ENCODE data around the gene HAUS3. TPM values are rescaled to one million over a fixed set of nuclear protein-coding genes. Genes with fewer than 3 reads are reported as not detected.
"Not testable (repeated sequence)": the region's sequence is repeated elsewhere in the genome, so short reads cannot be mapped to it uniquely, and the experiment has no call there.

The HAUS3 gene
- polyA plus RNA-seq, 3 donors: 4.4 to 5.5 (median 5.0) TPM

GRCh38 chr4:2276581-2277325 lies 34.8 kb upstream of the HAUS3 start:
- Mint-ChIP-seq H3K27me3 (ENCODE audit: low read depth in 3 of 3) (peaks cover 0 to 5% (median 0%) of the 10 kb centered on the region in 3 donors), H3K36me3 (no peaks in the 10 kb centered on the region), H3K27ac (peak overlapping the region in 1 of 7 donors; percentile 18), H3K4me3 (no peak overlapping the region), H3K9me3 (no peaks in the 10 kb centered on the region), H3K4me1 (peaks cover 3% of the 10 kb centered on the region)
- no peak overlapping the region for H2AFZ ChIP-seq (ENCODE audit: insufficient read depth, low read depth, low read length, poor library complexity, severe bottlenecking)
- H3K4me1 ChIP-seq (ENCODE audit: control insufficient read depth in 1 of 2, insufficient read depth in 2 of 2, low read length in 2 of 2): no peaks in the 10 kb centered on the region
- intact Hi-C loops (cut with micrococcal nuclease): no loop called here
- H3K9me3 ChIP-seq (replicated peaks in 1 of 2; ENCODE audit: control insufficient read depth in 1 of 2, insufficient read depth in 1 of 2, low read length in 2 of 2): no peaks in the 10 kb centered on the region
- no peak overlapping the region for H3K4me2 ChIP-seq (replicated peaks; ENCODE audit: extremely low read depth, low read length, poor library complexity, severe bottlenecking)
- H3K4me3 ChIP-seq (replicated peaks in 1 of 3; ENCODE audit: low read depth in 2 of 3, low read length in 3 of 3): no peak overlapping the region
- no peak overlapping the region for H3K9ac ChIP-seq (ENCODE audit: insufficient read depth, low read length, poor library complexity, severe bottlenecking)
- 97% methylated on average over 16 of the region's 30 CpGs for WGBS (ENCODE audit: insufficient coverage)
- no peaks in the 10 kb centered on the region for H4K20me1 ChIP-seq (ENCODE audit: insufficient read depth, low read length)
- no peaks in the 10 kb centered on the region for H3K27me3 ChIP-seq (ENCODE audit: control insufficient read depth in 2 of 2, insufficient read depth in 2 of 2, low read length in 2 of 2)
- DNase-seq: no peak
- H3K79me2 ChIP-seq (ENCODE audit: insufficient read depth, low read length): no peaks in the 10 kb centered on the region
- TF ChIP-seq CTCF (IDR thresholded peaks at IDR 0.05): no peak
- no peaks in the 10 kb centered on the region for H3K36me3 ChIP-seq (replicated peaks in 1 of 2; ENCODE audit: control insufficient read depth in 1 of 2, insufficient read depth in 2 of 2, low read length in 2 of 2)
- no peak overlapping the region for H3K27ac ChIP-seq (ENCODE audit: low read depth in 1 of 2, low read length in 2 of 2)

- Histone ChIP-seq H3K9me3 (replicated peaks in 1 of 2; ENCODE audit: control insufficient read depth in 1 of 2, insufficient read depth in 1 of 2, low read length in 2 of 2) (no peaks in the 10 kb centered on the region), H3K9ac (ENCODE audit: insufficient read depth, low read length, poor library complexity, severe bottlenecking) (no peak overlapping the region), H3K4me1 (ENCODE audit: control insufficient read depth in 1 of 2, insufficient read depth in 2 of 2, low read length in 2 of 2) (no peaks in the 10 kb centered on the region), H3K36me3 (replicated peaks in 1 of 2; ENCODE audit: control insufficient read depth in 1 of 2, insufficient read depth in 2 of 2, low read length in 2 of 2) (no peaks in the 10 kb centered on the region), H2AFZ (ENCODE audit: insufficient read depth, low read depth, low read length, poor library complexity, severe bottlenecking) (no peak overlapping the region), H3K4me3 (replicated peaks in 1 of 3; ENCODE audit: low read depth in 2 of 3, low read length in 3 of 3) (no peak overlapping the region), H4K20me1 (ENCODE audit: insufficient read depth, low read length) (no peaks in the 10 kb centered on the region), H3K27ac (ENCODE audit: low read depth in 1 of 2, low read length in 2 of 2) (no peak overlapping the region), H3K79me2 (ENCODE audit: insufficient read depth, low read length) (no peaks in the 10 kb centered on the region), H3K27me3 (ENCODE audit: control insufficient read depth in 2 of 2, insufficient read depth in 2 of 2, low read length in 2 of 2) (no peaks in the 10 kb centered on the region), H3K4me2 (replicated peaks; ENCODE audit: extremely low read depth, low read length, poor library complexity, severe bottlenecking) (no peak overlapping the region)
- Mint-ChIP-seq H3K4me1 (no peaks in the 10 kb centered on the region), H3K4me3 (no peak overlapping the region), H3K27me3 (ENCODE audit: low read depth in 3 of 3) (peaks cover 0 to 1% (median 0%) of the 10 kb centered on the region in 3 donors), H3K9me3 (no peaks in the 10 kb centered on the region), H3K27ac (no peak overlapping the region), H3K36me3 (no peaks in the 10 kb centered on the region)
- 95% methylated on average over 44 of the region's 44 CpGs for WGBS (ENCODE audit: insufficient coverage)
- intact Hi-C loops (cut with micrococcal nuclease): no loop called here
- TF ChIP-seq CTCF (IDR thresholded peaks at IDR 0.05): no peak
- DNase-seq: no peak
Observed at GRCh38 chr4:2275546-2276251, 33.8 kb upstream of the HAUS3 start.

GRCh38 chr4:2275044-2275397 lies 33.1 kb upstream of the HAUS3 start:
- H3K4me1 ChIP-seq (ENCODE audit: control insufficient read depth in 1 of 2, insufficient read depth in 2 of 2, low read length in 2 of 2); H3K9me3 Mint-ChIP-seq; H3K4me2 ChIP-seq (replicated peaks; ENCODE audit: extremely low read depth, low read length, poor library complexity, severe bottlenecking); H3K4me3 ChIP-seq (replicated peaks in 1 of 3; ENCODE audit: low read depth in 2 of 3, low read length in 3 of 3); DNase-seq; H3K9ac ChIP-seq (ENCODE audit: insufficient read depth, low read length, poor library complexity, severe bottlenecking); H3K36me3 Mint-ChIP-seq; H3K9me3 ChIP-seq (replicated peaks in 1 of 2; ENCODE audit: control insufficient read depth in 1 of 2, insufficient read depth in 1 of 2, low read length in 2 of 2); H3K79me2 ChIP-seq (ENCODE audit: insufficient read depth, low read length); H3K27ac ChIP-seq (ENCODE audit: low read depth in 1 of 2, low read length in 2 of 2); H3K27me3 ChIP-seq (ENCODE audit: control insufficient read depth in 2 of 2, insufficient read depth in 2 of 2, low read length in 2 of 2); H3K36me3 ChIP-seq (replicated peaks in 1 of 2; ENCODE audit: control insufficient read depth in 1 of 2, insufficient read depth in 2 of 2, low read length in 2 of 2); H2AFZ ChIP-seq (ENCODE audit: insufficient read depth, low read depth, low read length, poor library complexity, severe bottlenecking); H3K27ac Mint-ChIP-seq; H3K27me3 Mint-ChIP-seq (ENCODE audit: low read depth in 3 of 3); intact Hi-C loops (cut with micrococcal nuclease); H3K4me1 Mint-ChIP-seq; H4K20me1 ChIP-seq (ENCODE audit: insufficient read depth, low read length); H3K4me3 Mint-ChIP-seq: not testable (repeated sequence)
- 87% methylated on average over 9 of the region's 10 CpGs for WGBS (ENCODE audit: insufficient coverage)
